Liver (tissue), 9 donors: ENCODE results near the gene TIGD1. TPM values are rescaled to one million over a fixed set of nuclear protein-coding genes. Genes with fewer than 3 reads are reported as not detected.

Experiments used
- DNase-seq: peaks from one replicate; pipeline ENCODE4 v3.0.0-alpha.2; 2017; ENCODE audit warnings: low spot score
- H3K27ac ChIP-seq, 2 donors: one replicate each; pipeline ENCODE4 v1.7.0; 2013; ENCODE audit warnings: inconsistent platforms in 2 of 2, low read length in 2 of 2, control low read depth in 1 of 2, low read depth in 1 of 2, mild to moderate bottlenecking in 1 of 2
- H3K27me3 ChIP-seq, 4 donors: one replicate each; pipeline versions ENCODE4 v1.6.1 to v1.7.0; 2013; ENCODE audit warnings: low read length in 3 of 4, inconsistent platforms in 1 of 4, mild to moderate bottlenecking in 1 of 4, moderate library complexity in 1 of 4; ENCODE audit not compliant: control insufficient read depth in 4 of 4, insufficient read depth in 4 of 4
- H3K36me3 ChIP-seq, 4 donors: one replicate each; pipeline versions ENCODE4 v1.6.1 to v1.7.0; 2013; ENCODE audit warnings: low read length in 3 of 4, mild to moderate bottlenecking in 3 of 4, low read depth in 1 of 4, moderate library complexity in 1 of 4; ENCODE audit not compliant: control insufficient read depth in 4 of 4, insufficient read depth in 3 of 4
- H3K4me1 ChIP-seq, 4 donors: one replicate each; pipeline versions ENCODE4 v1.6.1 to v1.7.0; 2013; ENCODE audit warnings: low read length in 3 of 4, mild to moderate bottlenecking in 3 of 4, moderate library complexity in 1 of 4; ENCODE audit not compliant: control insufficient read depth in 4 of 4, insufficient read depth in 4 of 4
- H3K4me3 ChIP-seq, 3 donors: one replicate each; pipeline versions ENCODE4 v1.6.1 to v1.7.0; 2013; ENCODE audit warnings: low read length in 3 of 3, control low read depth in 1 of 3, low read depth in 1 of 3, mild to moderate bottlenecking in 1 of 3
- H3K9ac ChIP-seq, 2 donors: one replicate each; pipeline ENCODE4 v1.7.0; 2013; ENCODE audit warnings: low read length in 2 of 2, mild to moderate bottlenecking in 2 of 2, moderate library complexity in 2 of 2, control low read depth in 1 of 2, low read depth in 1 of 2
- H3K9me3 ChIP-seq, 4 donors: one replicate each; pipeline versions ENCODE4 v1.6.1 to v1.7.0; 2013; ENCODE audit warnings: low read length in 3 of 4; ENCODE audit not compliant: control insufficient read depth in 4 of 4
- ATF3 ChIP-seq: IDR thresholded peaks from 2 replicates; pipeline ENCODE4 v1.6.1; 2016; ENCODE audit warnings: antibody characterized with exemption
- EGR1 ChIP-seq, 2 donors: IDR thresholded peaks; 2 replicates each; pipeline ENCODE4 v1.6.1; 2016 to 2018; ENCODE audit warnings: antibody characterized with exemption in 2 of 2, low read depth in 2 of 2
- FOXA1 ChIP-seq: IDR thresholded peaks from 2 replicates; pipeline ENCODE4 v1.6.1; 2016; ENCODE audit warnings: antibody characterized with exemption
- FOXA2 ChIP-seq: IDR thresholded peaks from 2 replicates; pipeline ENCODE4 v1.6.1; 2016; ENCODE audit warnings: antibody characterized with exemption
- GABPA ChIP-seq, 2 donors: IDR thresholded peaks in 1 of 2; conservative IDR thresholded peaks in 1 of 2; 2 replicates each; pipeline ENCODE4 v1.6.1; 2016; ENCODE audit warnings: antibody characterized with exemption in 2 of 2, mild to moderate bottlenecking in 1 of 2, moderate library complexity in 1 of 2
- HNF4A ChIP-seq, 2 donors: conservative IDR thresholded peaks; 2 replicates each; pipeline ENCODE4 v1.6.1; 2016; ENCODE audit warnings: antibody characterized with exemption in 2 of 2, mild to moderate bottlenecking in 2 of 2
- HNF4G ChIP-seq: IDR thresholded peaks from 2 replicates; pipeline ENCODE4 v1.6.1; 2016; ENCODE audit warnings: antibody characterized with exemption
- JUND ChIP-seq, 2 donors: IDR thresholded peaks; 2 replicates each; pipeline ENCODE4 v1.6.1; 2016; ENCODE audit warnings: antibody characterized with exemption in 2 of 2
- MAX ChIP-seq: IDR thresholded peaks from 2 replicates; pipeline ENCODE4 v1.6.1; 2016; ENCODE audit warnings: antibody characterized with exemption
- NR2F2 ChIP-seq: IDR thresholded peaks from 2 replicates; pipeline ENCODE4 v1.6.1; 2016; ENCODE audit warnings: antibody characterized with exemption
- RAD21 ChIP-seq, 2 donors: IDR thresholded peaks; 2 replicates each; pipeline ENCODE4 v1.6.1; 2016; ENCODE audit warnings: antibody characterized with exemption in 2 of 2, mild to moderate bottlenecking in 2 of 2
- REST ChIP-seq: IDR thresholded peaks from 2 replicates; pipeline ENCODE4 v1.6.1; 2016; ENCODE audit warnings: antibody characterized with exemption, mild to moderate bottlenecking
- RXRA ChIP-seq, 2 donors: IDR thresholded peaks; 2 replicates each; pipeline ENCODE4 v1.6.1; 2017 to 2018; ENCODE audit warnings: antibody characterized with exemption in 2 of 2, mild to moderate bottlenecking in 1 of 2
- SP1 ChIP-seq: IDR thresholded peaks from 2 replicates; pipeline ENCODE4 v1.6.1; 2018; ENCODE audit warnings: antibody characterized with exemption, mild to moderate bottlenecking
- TAF1 ChIP-seq: conservative IDR thresholded peaks from 2 replicates; pipeline ENCODE4 v1.6.1; 2016; ENCODE audit warnings: antibody characterized with exemption, mild to moderate bottlenecking
- YY1 ChIP-seq: IDR thresholded peaks from 2 replicates; pipeline ENCODE4 v1.6.1; 2016; ENCODE audit warnings: antibody characterized with exemption, mild to moderate bottlenecking
- ZBTB33 ChIP-seq: IDR thresholded peaks from 2 replicates; pipeline ENCODE4 v1.6.1; 2016; ENCODE audit warnings: antibody characterized with exemption
- WGBS: extraction: QIAGEN DNeasy Blood & Tissue Kit; methylation state at CpG from one replicate; pipeline ENCODE4 v1.1.7; 2013; 5-methylcytosine and 5-hydroxymethylcytosine counted together
- polyA plus RNA-seq, 2 donors: library from polyadenylated mRNA; stranded (reverse) in 1 of 2; unstranded in 1 of 2; fragments of 200-250 nt in 1 of 2; fragments of >200 nt in 1 of 2; fragmentation: Nextera tagmentation in 1 of 2; extraction: Ambion mirVana in 1 of 2; gene quantifications; one replicate each; pipeline versions ENCODE4 v1.2.1 to v1.2.3, GENCODE V29; 2013 to 2015
- total RNA-seq, 2 donors: library from RNA; depleted of rRNA; stranded (reverse); fragments of >200 nt; gene quantifications; one replicate each; pipeline ENCODE4 v1.2.3, GENCODE V29; 2014
- donor health status: healthy.
- donor health status: healthy.
- donor health status: healthy.
- donor health status: healthy.
- donor health status: healthy.

TIGD1 gene
- total and polyA plus RNA-seq, 4 donors = 0.50 to 3.0 (median 1.7) TPM

GRCh38 chr2:232501331-232501771, 49.0 kb downstream of the TIGD1 start:
- WGBS = 85% methylated on average over 9 of the region's 9 CpGs
- Histone ChIP-seq H3K27me3 (no peaks in the 10 kb centered on the region), H3K27ac (no peak overlapping the region)

GRCh38 chr2:232498452-232498851, 51.9 kb downstream of the TIGD1 start:
- Histone ChIP-seq H3K36me3 (no peaks in the 10 kb centered on the region), H3K9ac (no peak overlapping the region), H3K4me3 (no peak overlapping the region), H3K27me3 (no peaks in the 10 kb centered on the region), H3K4me1 (peaks cover 2 to 9% (median 4%) of the 10 kb centered on the region in 4 donors), H3K27ac (no peak overlapping the region), H3K9me3 (no peaks in the 10 kb centered on the region)
- WGBS = 91% methylated on average over 3 of the region's 3 CpGs
- DNase-seq = no peak
- TF ChIP-seq YY1 (no peak), MAX (no peak), RAD21 (IDR thresholded peaks at IDR 0.05) (no peak), NR2F2 (no peak), HNF4G (no peak), ZBTB33 (no peak), GABPA (IDR thresholded peaks at IDR 0.05 in 1 of 2, conservative IDR thresholded peaks at IDR 0.05 in 1 of 2) (no peak), HNF4A (conservative IDR thresholded peaks at IDR 0.05) (no peak), RXRA (IDR thresholded peaks at IDR 0.05) (no peak), JUND (IDR thresholded peaks at IDR 0.05) (no peak), FOXA1 (no peak), EGR1 (IDR thresholded peaks at IDR 0.05; ENCODE audit: low read depth in 2 of 2) (no peak), SP1 (no peak), ATF3 (no peak)

More at GRCh38 chr2:232501331-232501771, 49.0 kb downstream of the TIGD1 start:
- Histone ChIP-seq H3K36me3 (no peaks in the 10 kb centered on the region), H3K4me3 (no peak overlapping the region), H3K9ac (no peak overlapping the region), H3K4me1 (peaks cover 2 to 9% (median 5%) of the 10 kb centered on the region in 4 donors), H3K9me3 (no peaks in the 10 kb centered on the region)
- DNase-seq = no peak
- no peak for TF ChIP-seq TAF1
- no peak for TF ChIP-seq YY1
- no peak for TF ChIP-seq GABPA (IDR thresholded peaks at IDR 0.05 in 1 of 2, conservative IDR thresholded peaks at IDR 0.05 in 1 of 2)
- TF ChIP-seq REST = no peak
- TF ChIP-seq FOXA2 = no peak
- no peak for TF ChIP-seq RAD21 (IDR thresholded peaks at IDR 0.05)
- no peak for TF ChIP-seq EGR1 (IDR thresholded peaks at IDR 0.05; ENCODE audit: low read depth in 2 of 2)
- TF ChIP-seq SP1 = no peak
- no peak for TF ChIP-seq HNF4A (conservative IDR thresholded peaks at IDR 0.05)
- no peak for TF ChIP-seq JUND (IDR thresholded peaks at IDR 0.05)
- TF ChIP-seq RXRA (IDR thresholded peaks at IDR 0.05) = no peak
- no peak for TF ChIP-seq FOXA1

Other genes with a start within 250 kb of the TIGD1 start
- not detected for gene ALPP, start 171.8 kb downstream of the TIGD1 start, total RNA-seq
- gene ALPP, start 171.8 kb downstream of the TIGD1 start, polyA plus RNA-seq = not detected
- gene ALPG, start 143.7 kb downstream of the TIGD1 start, total RNA-seq = not detected
- gene ALPG, start 143.7 kb downstream of the TIGD1 start, polyA plus RNA-seq = not detected
- gene ALPI, start 94.4 kb downstream of the TIGD1 start, total RNA-seq = not detected
- under 1 TPM in 1 of 2 donors, not detected in 1; 0.02 TPM for gene ALPI, start 94.4 kb downstream of the TIGD1 start, polyA plus RNA-seq
- gene ECEL1, start 62.7 kb downstream of the TIGD1 start, total RNA-seq = 1 to 10 TPM in 1 of 2 donors, not detected in 1; 1.8 TPM
- under 1 TPM in 1 of 2 donors, not detected in 1; 0.67 TPM for gene ECEL1, start 62.7 kb downstream of the TIGD1 start, polyA plus RNA-seq
- not detected for gene PRSS56, start 30.2 kb downstream of the TIGD1 start, total RNA-seq
- under 1 TPM in 1 of 2 donors, not detected in 1; 0.02 TPM for gene PRSS56, start 30.2 kb downstream of the TIGD1 start, polyA plus RNA-seq
- not detected for gene CHRND, start 24.4 kb downstream of the TIGD1 start, total RNA-seq
- not detected for gene CHRND, start 24.4 kb downstream of the TIGD1 start, polyA plus RNA-seq
- not detected for gene CHRNG, start 10.9 kb downstream of the TIGD1 start, total RNA-seq
- gene CHRNG, start 10.9 kb downstream of the TIGD1 start, polyA plus RNA-seq = not detected
- gene EIF4E2, start 132 bp upstream of the TIGD1 start, total RNA-seq = 10 to 100 TPM; 30.0 to 46.9 TPM
- 10 to 100 TPM; 44.6 to 46.3 TPM for gene EIF4E2, start 132 bp upstream of the TIGD1 start, polyA plus RNA-seq
- gene EFHD1, start 83.0 kb upstream of the TIGD1 start, total RNA-seq = 10 to 100 TPM in 1 of 2 donors, 1 to 10 TPM in 1; 3.3 to 13.9 TPM
- 10 to 100 TPM in 1 of 2 donors, 1 to 10 TPM in 1; 6.7 to 28.5 TPM for gene EFHD1, start 83.0 kb upstream of the TIGD1 start, polyA plus RNA-seq
- 10 to 100 TPM; 35.3 to 50.5 TPM for gene GIGYF2, start 146.8 kb upstream of the TIGD1 start, total RNA-seq
- gene GIGYF2, start 146.8 kb upstream of the TIGD1 start, polyA plus RNA-seq = 10 to 100 TPM; 10.6 to 18.2 TPM
- gene KCNJ13, start 226.0 kb upstream of the TIGD1 start, total RNA-seq = under 1 TPM in 1 of 2 donors, not detected in 1; 0.08 TPM
- under 1 TPM in 1 of 2 donors, not detected in 1; 0.79 TPM for gene KCNJ13, start 226.0 kb upstream of the TIGD1 start, polyA plus RNA-seq